ENCODE results near the gene PGAM5. TPM values are rescaled to one million over a fixed set of nuclear protein-coding genes. Genes with fewer than 3 reads are reported as not detected.

PGAM5 gene
- total RNA-seq, 1 donor from 2014 or later: 29.1 TPM

DNA sequence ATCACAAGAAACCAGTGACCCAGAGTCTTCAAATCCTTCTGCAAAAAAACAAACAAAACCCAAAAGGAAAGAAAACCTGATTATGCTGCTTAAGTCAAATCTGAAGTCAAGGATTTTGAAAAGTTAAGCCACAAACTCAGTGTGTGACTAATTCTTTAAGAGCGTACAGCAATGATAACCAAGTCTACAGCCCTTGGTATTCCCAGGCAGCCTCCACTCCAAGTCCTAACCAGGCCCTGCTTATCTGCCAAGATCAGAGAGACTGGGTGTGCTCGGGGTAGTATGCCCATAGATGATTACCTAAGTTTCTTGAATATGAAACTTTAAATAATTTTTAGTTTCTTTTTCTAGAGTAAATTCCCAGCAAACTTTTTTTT lies 13.1 kb downstream of the PGAM5 start:
- Mint-ChIP-seq H3K4me3 (ENCODE audit: unreplicated experiment) (no peak overlapping the region), H3K27ac (ENCODE audit: unreplicated experiment) (peak overlapping the region; percentile 55), H3K27me3 (ENCODE audit: unreplicated experiment) (peaks cover 7% of the 10 kb centered on the region)

GRCh38 chr12:132724506-132725241 lies 14.0 kb downstream of the PGAM5 start:
- Mint-ChIP-seq H3K4me1 (ENCODE audit: low read depth, unreplicated experiment) (peaks cover 16% of the 10 kb centered on the region), H3K4me3 (ENCODE audit: unreplicated experiment) (no peak overlapping the region), H3K36me3 (ENCODE audit: unreplicated experiment) (peaks cover 12% of the 10 kb centered on the region), H3K27me3 (ENCODE audit: unreplicated experiment) (peaks cover 8% of the 10 kb centered on the region), H3K9me3 (ENCODE audit: unreplicated experiment) (peaks cover 3% of the 10 kb centered on the region), H3K27ac (ENCODE audit: unreplicated experiment) (peak overlapping the region; percentile 82)
- TF ChIP-seq, protein P1, sequence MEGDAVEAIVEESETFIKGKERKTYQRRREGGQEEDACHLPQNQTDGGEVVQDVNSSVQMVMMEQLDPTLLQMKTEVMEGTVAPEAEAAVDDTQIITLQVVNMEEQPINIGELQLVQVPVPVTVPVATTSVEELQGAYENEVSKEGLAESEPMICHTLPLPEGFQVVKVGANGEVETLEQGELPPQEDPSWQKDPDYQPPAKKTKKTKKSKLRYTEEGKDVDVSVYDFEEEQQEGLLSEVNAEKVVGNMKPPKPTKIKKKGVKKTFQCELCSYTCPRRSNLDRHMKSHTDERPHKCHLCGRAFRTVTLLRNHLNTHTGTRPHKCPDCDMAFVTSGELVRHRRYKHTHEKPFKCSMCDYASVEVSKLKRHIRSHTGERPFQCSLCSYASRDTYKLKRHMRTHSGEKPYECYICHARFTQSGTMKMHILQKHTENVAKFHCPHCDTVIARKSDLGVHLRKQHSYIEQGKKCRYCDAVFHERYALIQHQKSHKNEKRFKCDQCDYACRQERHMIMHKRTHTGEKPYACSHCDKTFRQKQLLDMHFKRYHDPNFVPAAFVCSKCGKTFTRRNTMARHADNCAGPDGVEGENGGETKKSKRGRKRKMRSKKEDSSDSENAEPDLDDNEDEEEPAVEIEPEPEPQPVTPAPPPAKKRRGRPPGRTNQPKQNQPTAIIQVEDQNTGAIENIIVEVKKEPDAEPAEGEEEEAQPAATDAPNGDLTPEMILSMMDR (IDR thresholded peaks at IDR 0.05; ENCODE audit: partially characterized antibody, unreplicated experiment): no peak
- no peak for DNase-seq

More for the DNA sequence above, 13.1 kb downstream of the PGAM5 start:
- peaks cover 9% of the 10 kb centered on the region for H3K36me3 Mint-ChIP-seq (ENCODE audit: unreplicated experiment)
- TF ChIP-seq, protein P1 (IDR thresholded peaks at IDR 0.05; ENCODE audit: partially characterized antibody, unreplicated experiment): no peak
- peaks cover 3% of the 10 kb centered on the region for H3K9me3 Mint-ChIP-seq (ENCODE audit: unreplicated experiment)
- H3K4me1 Mint-ChIP-seq (ENCODE audit: low read depth, unreplicated experiment): peaks cover 15% of the 10 kb centered on the region
- no peak for DNase-seq

GRCh38 chr12:132726386-132726785 lies 15.7 kb downstream of the PGAM5 start:
- H3K4me1 Mint-ChIP-seq (ENCODE audit: low read depth, unreplicated experiment): peaks cover 19% of the 10 kb centered on the region
- H3K36me3 Mint-ChIP-seq (ENCODE audit: unreplicated experiment): peaks cover 18% of the 10 kb centered on the region
- H3K27ac Mint-ChIP-seq (ENCODE audit: unreplicated experiment): no peak overlapping the region
- no peak overlapping the region for H3K4me3 Mint-ChIP-seq (ENCODE audit: unreplicated experiment)
- peaks cover 9% of the 10 kb centered on the region for H3K27me3 Mint-ChIP-seq (ENCODE audit: unreplicated experiment)
- TF ChIP-seq, protein P1 (IDR thresholded peaks at IDR 0.05; ENCODE audit: partially characterized antibody, unreplicated experiment): no peak
- DNase-seq: no peak
- no peaks in the 10 kb centered on the region for H3K9me3 Mint-ChIP-seq (ENCODE audit: unreplicated experiment)

DNA sequence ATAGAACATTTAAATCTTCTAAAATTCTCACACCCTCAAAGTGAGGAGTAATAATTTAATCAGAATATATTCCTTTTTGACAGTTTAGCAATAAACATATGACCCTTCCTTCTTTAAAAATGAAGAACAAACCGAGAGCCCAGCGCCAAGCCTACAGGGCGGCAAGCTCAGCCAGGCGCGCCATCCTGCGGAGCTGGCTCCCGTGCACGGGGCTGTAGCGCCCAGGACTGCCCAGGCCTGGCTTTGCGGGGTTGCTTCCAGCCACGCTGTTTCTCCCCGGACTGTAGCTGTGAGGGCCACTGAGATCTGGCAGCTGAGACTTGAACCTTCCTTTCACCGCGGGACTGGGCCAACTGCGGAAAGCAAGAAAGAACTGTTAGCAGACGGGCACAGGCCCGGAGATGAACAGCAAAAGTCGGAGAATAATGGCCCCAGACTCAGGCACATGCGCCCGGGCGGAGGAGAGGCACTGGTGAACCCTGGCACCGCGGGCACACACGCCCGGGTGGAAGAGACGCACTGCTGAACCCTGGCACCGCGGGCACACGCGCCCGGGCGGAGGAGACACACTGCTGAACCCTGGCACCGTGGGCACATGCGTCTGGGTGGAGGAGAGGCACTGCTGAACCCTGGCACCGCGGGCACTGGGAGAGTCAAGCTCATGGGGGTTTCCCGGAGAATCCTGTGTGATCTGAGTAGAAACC lies 16.6 kb downstream of the PGAM5 start:
- DNase-seq: no peak
- H3K4me3 Mint-ChIP-seq (ENCODE audit: unreplicated experiment): no peak overlapping the region
- H3K4me1 Mint-ChIP-seq (ENCODE audit: low read depth, unreplicated experiment): peaks cover 19% of the 10 kb centered on the region
- TF ChIP-seq, protein P1 (IDR thresholded peaks at IDR 0.05; ENCODE audit: partially characterized antibody, unreplicated experiment): no peak
- peaks cover 24% of the 10 kb centered on the region for H3K36me3 Mint-ChIP-seq (ENCODE audit: unreplicated experiment)
- H3K9me3 Mint-ChIP-seq (ENCODE audit: unreplicated experiment): no peaks in the 10 kb centered on the region
- H3K27ac Mint-ChIP-seq (ENCODE audit: unreplicated experiment): no peak overlapping the region
- peaks cover 6% of the 10 kb centered on the region for H3K27me3 Mint-ChIP-seq (ENCODE audit: unreplicated experiment)

DNA sequence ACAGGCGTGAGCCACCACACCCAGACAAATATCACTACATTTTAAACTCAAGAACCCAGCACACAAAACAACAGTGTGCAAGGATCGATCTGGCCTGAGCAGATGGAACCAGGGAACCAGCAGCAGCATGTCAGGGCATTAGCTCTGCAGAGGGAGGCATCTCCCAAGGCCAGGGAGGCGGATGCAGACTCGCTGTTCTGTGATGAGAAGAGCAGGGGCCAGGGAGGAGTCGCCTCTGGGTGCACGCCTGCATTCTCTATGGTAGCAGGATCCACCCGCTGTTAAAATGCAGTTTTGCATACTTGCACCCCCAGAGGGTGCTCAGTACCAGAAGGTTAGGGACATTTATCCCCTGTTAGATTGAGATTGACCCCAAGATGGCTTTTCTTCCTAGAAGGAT lies 17.9 kb downstream of the PGAM5 start:
- Mint-ChIP-seq H3K9me3 (ENCODE audit: unreplicated experiment) (peaks cover under 1% of the 10 kb centered on the region), H3K27me3 (ENCODE audit: unreplicated experiment) (peaks cover 6% of the 10 kb centered on the region), H3K27ac (ENCODE audit: unreplicated experiment) (no peak overlapping the region), H3K36me3 (ENCODE audit: unreplicated experiment) (peaks cover 37% of the 10 kb centered on the region), H3K4me1 (ENCODE audit: low read depth, unreplicated experiment) (peaks cover 19% of the 10 kb centered on the region), H3K4me3 (ENCODE audit: unreplicated experiment) (no peak overlapping the region)
- DNase-seq: no peak
- TF ChIP-seq, protein P1 (IDR thresholded peaks at IDR 0.05; ENCODE audit: partially characterized antibody, unreplicated experiment): no peak

Measured in glutamatergic neuron (in vitro differentiated cells).